Small intestine (tissue), 16 donors: ENCODE data around the gene ADGRL2. TPM values are rescaled to one million over a fixed set of nuclear protein-coding genes. Genes with fewer than 3 reads are reported as not detected.

Experiments used
- DNase-seq, 2 donors: peaks; one replicate each; pipeline versions ENCODE4 v3.0.0 to v3.0.0-alpha.2; 2013
- FAIRE-seq: peaks from 2 replicates; lab custom pipeline; 2012; peaks lifted over from hg19 to GRCh38; lab: Jason Lieb, UNC
- H3K27ac ChIP-seq, 3 donors: one replicate each; pipeline ENCODE4 v1.5.1; 2013; ENCODE audit warnings: low read length in 2 of 3, mild to moderate bottlenecking in 2 of 3, control low read depth in 1 of 3, inconsistent platforms in 1 of 3, low read depth in 1 of 3, moderate library complexity in 1 of 3
- H3K27me3 ChIP-seq, 3 donors: one replicate each; pipeline ENCODE4 v1.6.1; 2013; ENCODE audit warnings: low read length in 3 of 3, inconsistent platforms in 1 of 3; ENCODE audit not compliant: control insufficient read depth in 3 of 3, insufficient read depth in 3 of 3
- H3K36me3 ChIP-seq, 3 donors: one replicate each; pipeline ENCODE4 v1.6.1; 2013; ENCODE audit warnings: low read length in 3 of 3, inconsistent platforms in 1 of 3, low read depth in 1 of 3, mild to moderate bottlenecking in 1 of 3, moderate library complexity in 1 of 3; ENCODE audit not compliant: control insufficient read depth in 3 of 3, insufficient read depth in 2 of 3
- H3K4me1 ChIP-seq, 3 donors: one replicate each; pipeline ENCODE4 v1.6.1; 2013; ENCODE audit warnings: low read length in 2 of 3, inconsistent platforms in 1 of 3, low read depth in 1 of 3, mild to moderate bottlenecking in 1 of 3, moderate library complexity in 1 of 3; ENCODE audit not compliant: control insufficient read depth in 3 of 3, insufficient read depth in 2 of 3
- H3K4me3 ChIP-seq, 3 donors: one replicate each; pipeline ENCODE4 v1.5.1; 2013; ENCODE audit warnings: low read length in 3 of 3, control low read depth in 1 of 3, inconsistent platforms in 1 of 3, low read depth in 1 of 3, mild to moderate bottlenecking in 1 of 3, moderate library complexity in 1 of 3
- H3K9me3 ChIP-seq, 2 donors: one replicate each; pipeline ENCODE4 v1.6.1; 2013; ENCODE audit warnings: low read depth in 1 of 2, low read length in 1 of 2; ENCODE audit not compliant: control insufficient read depth in 2 of 2, insufficient read depth in 1 of 2
- WGBS, 3 donors: extraction: QIAGEN DNeasy Blood & Tissue Kit; methylation state at CpG; one replicate each; pipeline ENCODE4 v1.1.7; 2013; 5-methylcytosine and 5-hydroxymethylcytosine counted together
- long read RNA-seq, 10 donors: transcript quantifications; one replicate each; lab custom pipeline, GENCODE V29; 2026
- polyA plus RNA-seq, 4 donors: library from polyadenylated mRNA; stranded (reverse) in 3 of 4; unstranded in 1 of 4; fragments of 200-250 nt in 3 of 4; fragments of 120-200 nt in 1 of 4; gene quantifications; one replicate each; pipeline versions ENCODE4 v1.2.1 to v1.2.3, GENCODE V29; 2013
- donor health status: healthy with polysubstance abuse.
- donor health status: control.
- donor health status: control.
- donor health status: Bipolar disorder and iron deficiency.
- donor health status: healthy.

Gene ADGRL2
- polyA plus RNA-seq: 10 to 100 TPM in 2 of 4 donors, 1 to 10 TPM in 1, under 1 TPM in 1; 0.67 to 74.9 (median 8.0) TPM
- long read RNA-seq, donor 1: 0 reads
- long read RNA-seq, donor 2: 0 reads
- long read RNA-seq, donor 3: 0 reads
- long read RNA-seq, donor 4: 0 reads
- long read RNA-seq, donor 5: 0 reads
- long read RNA-seq, donor 6, partial matches to known transcripts: 6 of 6 reads
- long read RNA-seq, donor 6, other reads (novel, unspliced or antisense): 0 of 6 reads
- long read RNA-seq, donor 7: 0 reads
- long read RNA-seq, donor 8: 0 reads
- long read RNA-seq, donor 9: 0 reads
- long read RNA-seq, donor 10, partial matches to known transcripts: 7 of 7 reads
- long read RNA-seq, donor 10, other reads (novel, unspliced or antisense): 0 of 7 reads

- Histone ChIP-seq H3K36me3 (no peaks in the 10 kb centered on the region), H3K9me3 (no peaks in the 10 kb centered on the region), H3K27ac (peak within 1 kb of the TSS; percentile 9 to 98 (median 54)), H3K4me3 (peak within 1 kb of the TSS; percentile 48 to 92 (median 57)), H3K27me3 (peaks cover 0 to 4% (median 0%) of the 10 kb centered on the region in 3 donors), H3K4me1 (peaks cover 0 to 3% (median 0%) of the 10 kb centered on the region in 3 donors)
- WGBS, 3 donors: 1 to 2% (median 2%) methylated on average over 45 to 81 of the region's 81 CpGs
- FAIRE-seq (no peak), DNase-seq (peak; percentile 47 to 95)
Observed at GRCh38 chr1:81800695-81801650, at the start of gene ADGRL2. Gene ADGRL2 (plus strand): TSS chr1:81800934. CDS start chr1:81836985, 36,051 bp downstream.

GRCh38 chr1:81752840-81753239, 47.9 kb upstream of the ADGRL2 start:
- H3K36me3 ChIP-seq: no peaks in the 10 kb centered on the region
- H3K27me3 ChIP-seq: no peaks in the 10 kb centered on the region
- peaks cover 0 to 2% of the 10 kb centered on the region in 2 donors for H3K9me3 ChIP-seq
- H3K27ac ChIP-seq: no peak overlapping the region
- 51 to 77% (median 62%) methylated on average over 2 of the region's 2 CpGs for WGBS, 3 donors
- no peak overlapping the region for H3K4me3 ChIP-seq
- DNase-seq (no peak), FAIRE-seq (no peak)
- no peaks in the 10 kb centered on the region for H3K4me1 ChIP-seq

- DNase-seq (no peak), FAIRE-seq (no peak)
- no peak overlapping the region for H3K4me3 ChIP-seq
- H3K27ac ChIP-seq: no peak overlapping the region
- H3K36me3 ChIP-seq: no peaks in the 10 kb centered on the region
- no peaks in the 10 kb centered on the region for H3K4me1 ChIP-seq
- H3K27me3 ChIP-seq: no peaks in the 10 kb centered on the region
- H3K9me3 ChIP-seq: no peaks in the 10 kb centered on the region
Observed at GRCh38 chr1:81754424-81754823, 46.3 kb upstream of the ADGRL2 start.

GRCh38 chr1:81756872-81757271, 43.9 kb upstream of the ADGRL2 start:
- 43 to 71% (median 64%) methylated on average over 2 of the region's 2 CpGs for WGBS, 3 donors
- H3K27me3 ChIP-seq: no peaks in the 10 kb centered on the region
- H3K4me3 ChIP-seq: no peak overlapping the region
- no peaks in the 10 kb centered on the region for H3K4me1 ChIP-seq
- H3K36me3 ChIP-seq: no peaks in the 10 kb centered on the region
- no peak for DNase-seq
- no peak overlapping the region for H3K27ac ChIP-seq
- no peaks in the 10 kb centered on the region for H3K9me3 ChIP-seq
- FAIRE-seq: no peak

GRCh38 chr1:81757398-81758020, 43.2 kb upstream of the ADGRL2 start:
- DNase-seq (no peak), FAIRE-seq (no peak)
- 80 to 88% (median 82%) methylated on average over 8 of the region's 8 CpGs for WGBS, 3 donors
- H3K4me1 ChIP-seq: no peaks in the 10 kb centered on the region
- no peak overlapping the region for H3K4me3 ChIP-seq
- H3K27ac ChIP-seq: no peak overlapping the region
- H3K9me3 ChIP-seq: no peaks in the 10 kb centered on the region
- no peaks in the 10 kb centered on the region for H3K36me3 ChIP-seq
- H3K27me3 ChIP-seq: no peaks in the 10 kb centered on the region

- H3K27me3 ChIP-seq: no peaks in the 10 kb centered on the region
- WGBS, 3 donors: 62 to 68% (median 65%) methylated on average over 2 of the region's 2 CpGs
- H3K4me3 ChIP-seq: no peak overlapping the region
- DNase-seq (no peak), FAIRE-seq (no peak)
- no peaks in the 10 kb centered on the region for H3K4me1 ChIP-seq
- H3K36me3 ChIP-seq: no peaks in the 10 kb centered on the region
- H3K27ac ChIP-seq: no peak overlapping the region
- no peaks in the 10 kb centered on the region for H3K9me3 ChIP-seq
Observed at GRCh38 chr1:81758181-81758580, 42.6 kb upstream of the ADGRL2 start.

- 3 to 6% (median 3%) methylated on average over 1 of the region's 1 CpG for WGBS, 3 donors
- FAIRE-seq: no peak
Observed at GRCh38 chr1:81760477-81761097, 40.1 kb upstream of the ADGRL2 start.

GRCh38 chr1:81775510-81775909, 25.2 kb upstream of the ADGRL2 start:
- H3K27me3 ChIP-seq: no peaks in the 10 kb centered on the region
- no peak overlapping the region for H3K4me3 ChIP-seq
- no peak overlapping the region for H3K27ac ChIP-seq
- peaks cover 0 to 3% of the 10 kb centered on the region in 2 donors for H3K9me3 ChIP-seq
- no peaks in the 10 kb centered on the region for H3K4me1 ChIP-seq
- FAIRE-seq (no peak), DNase-seq (no peak)
- no peaks in the 10 kb centered on the region for H3K36me3 ChIP-seq

More at GRCh38 chr1:81760477-81761097, 40.1 kb upstream of the ADGRL2 start:
- Histone ChIP-seq H3K27ac (no peak overlapping the region), H3K27me3 (no peaks in the 10 kb centered on the region), H3K36me3 (no peaks in the 10 kb centered on the region), H3K9me3 (no peaks in the 10 kb centered on the region), H3K4me3 (no peak overlapping the region), H3K4me1 (no peaks in the 10 kb centered on the region)
- peak in 1 of 2 donors; percentile 20 for DNase-seq
